H9 (cell line): ENCODE measurements around the gene HCRTR1. TPM values are rescaled to one million over a fixed set of nuclear protein-coding genes. Genes with fewer than 3 reads are reported as not detected.

Experiments used
- DNase-seq: peaks from one replicate; pipeline ENCODE4 v3.0.0-alpha.2; 2017
- H2AFZ ChIP-seq: one replicate; pipeline ENCODE4 v1.6.1; 2013; ENCODE audit warnings: mild to moderate bottlenecking, low read length, control low read depth, moderate library complexity
- H2AK5ac ChIP-seq: 2 replicates; pipeline ENCODE4 v1.6.1; 2013; ENCODE audit warnings: low read length, control low read depth, mixed read lengths; ENCODE audit not compliant: insufficient read length
- H2BK120ac ChIP-seq: one replicate; pipeline ENCODE4 v1.6.1; 2013; ENCODE audit warnings: low read depth, mild to moderate bottlenecking, low read length, control low read depth, inconsistent platforms; ENCODE audit not compliant: poor library complexity, severe bottlenecking
- H2BK12ac ChIP-seq: 2 replicates; pipeline ENCODE4 v1.6.1; 2013; ENCODE audit warnings: low read length, control low read depth, mixed read lengths, low read depth; ENCODE audit not compliant: insufficient read length
- H2BK15ac ChIP-seq: 2 replicates; pipeline ENCODE4 v1.6.1; 2013; ENCODE audit warnings: low read depth, low read length, control low read depth
- H2BK20ac ChIP-seq: one replicate; pipeline ENCODE4 v1.6.1; 2013; ENCODE audit warnings: low read depth, mild to moderate bottlenecking, low read length, control low read depth, inconsistent platforms; ENCODE audit not compliant: poor library complexity, severe bottlenecking
- H2BK5ac ChIP-seq: 2 replicates; pipeline ENCODE4 v1.6.1; 2013; ENCODE audit warnings: low read length, control low read depth, mixed read lengths; ENCODE audit not compliant: insufficient read length
- H3K14ac ChIP-seq: 2 replicates; pipeline ENCODE4 v1.6.1; 2013; ENCODE audit warnings: low read length, control low read depth; ENCODE audit not compliant: insufficient read depth
- H3K18ac ChIP-seq: 2 replicates; pipeline ENCODE4 v1.6.1; 2013; ENCODE audit warnings: low read depth, mild to moderate bottlenecking, mixed read lengths, low read length, control low read depth; ENCODE audit not compliant: insufficient read length
- H3K23ac ChIP-seq: 2 replicates; pipeline ENCODE4 v1.6.1; 2013; ENCODE audit warnings: low read length, control low read depth, mixed read lengths, low read depth; ENCODE audit not compliant: insufficient read length
- H3K23me2 ChIP-seq: 2 replicates; pipeline ENCODE4 v1.6.1; 2013; ENCODE audit warnings: low read depth, mild to moderate bottlenecking, mixed read lengths, low read length, control low read depth; ENCODE audit not compliant: insufficient read length, poor library complexity, severe bottlenecking
- H3K27ac ChIP-seq: 2 replicates; pipeline ENCODE4 v1.5.1; 2013; ENCODE audit warnings: low read length, control low read depth, mixed read lengths, low read depth; ENCODE audit not compliant: insufficient read length
- H3K27me3 ChIP-seq: 2 replicates; pipeline ENCODE4 v1.6.1; 2013; ENCODE audit warnings: low read length, control low read depth, inconsistent platforms; ENCODE audit not compliant: insufficient read depth
- H3K4ac ChIP-seq: 2 replicates; pipeline ENCODE4 v1.6.1; 2013; ENCODE audit warnings: low read depth, mild to moderate bottlenecking, control low read depth, inconsistent platforms, low read length, moderate library complexity
- H3K4me1 ChIP-seq: 2 replicates; pipeline ENCODE4 v1.6.1; 2013; ENCODE audit warnings: low read length, control low read depth, inconsistent platforms; ENCODE audit not compliant: insufficient read depth
- H3K4me2 ChIP-seq: 2 replicates; pipeline ENCODE4 v1.6.1; 2013; ENCODE audit warnings: low read length, control low read depth, mixed read lengths; ENCODE audit not compliant: insufficient read length, insufficient read depth
- H3K56ac ChIP-seq: 2 replicates; pipeline ENCODE4 v1.6.1; 2013; ENCODE audit warnings: low read depth, mild to moderate bottlenecking, mixed read lengths, low read length, control low read depth; ENCODE audit not compliant: insufficient read length
- H3K79me1 ChIP-seq: 2 replicates; pipeline ENCODE4 v1.6.1; 2013; ENCODE audit warnings: low read depth, mild to moderate bottlenecking, moderate library complexity, low read length, control low read depth, inconsistent platforms; ENCODE audit not compliant: insufficient read depth, poor library complexity, severe bottlenecking
- H3K79me2 ChIP-seq: 2 replicates; pipeline ENCODE4 v1.6.1; 2013; ENCODE audit warnings: low read length, control low read depth, inconsistent platforms; ENCODE audit not compliant: insufficient read depth
- H3K9ac ChIP-seq: 2 replicates; pipeline ENCODE4 v1.6.1; 2013; ENCODE audit warnings: low read length, control low read depth, mixed read lengths; ENCODE audit not compliant: insufficient read length; ENCODE audit errors: extremely low read depth
- H3K9me3 ChIP-seq: one replicate; pipeline ENCODE4 v1.6.1; 2013; ENCODE audit warnings: low read depth, low read length, inconsistent platforms; ENCODE audit not compliant: control insufficient read depth
- H3T11ph ChIP-seq: one replicate; pipeline ENCODE4 v1.6.1; 2013; ENCODE audit warnings: mild to moderate bottlenecking, low read length, control low read depth, inconsistent platforms
- H4K20me1 ChIP-seq: one replicate; pipeline ENCODE4 v1.6.1; 2013; ENCODE audit not compliant: control insufficient read depth, insufficient read length, insufficient read depth
- H4K5ac ChIP-seq: 2 replicates; pipeline ENCODE4 v1.6.1; 2013; ENCODE audit warnings: low read depth, mild to moderate bottlenecking, mixed read lengths, low read length, control low read depth; ENCODE audit not compliant: insufficient read length
- H4K8ac ChIP-seq: replicated peaks from 2 replicates; pipeline ENCODE4 v1.6.1; 2013; ENCODE audit warnings: low read length, control low read depth, mixed read lengths, low read depth; ENCODE audit not compliant: insufficient read length
- H4K91ac ChIP-seq: 2 replicates; pipeline ENCODE4 v1.6.1; 2013; ENCODE audit warnings: low read depth, mild to moderate bottlenecking, moderate library complexity, mixed read lengths, low read length, control low read depth; ENCODE audit not compliant: insufficient read length
- H3K27ac Mint-ChIP-seq, 3 experiments: 2 replicates in 2 of 3; 3 replicates in 1 of 3; pipeline ENCODE4 v1.8.0; 2020 to 2021; ENCODE audit warnings: mixed read lengths in 3 of 3, mild to moderate bottlenecking in 1 of 3, moderate library complexity in 1 of 3
- H3K27me3 Mint-ChIP-seq: 2 replicates; pipeline ENCODE4 v1.8.0; 2021; ENCODE audit warnings: low read depth, mild to moderate bottlenecking, moderate library complexity, mixed read lengths
- H3K36me3 Mint-ChIP-seq, 3 experiments: 2 replicates in 2 of 3; 3 replicates in 1 of 3; pipeline ENCODE4 v1.8.0; 2020 to 2021; ENCODE audit warnings: low read depth in 3 of 3, mixed read lengths in 3 of 3; ENCODE audit not compliant: insufficient read depth in 1 of 3
- H3K4me1 Mint-ChIP-seq, 2 experiments: 2 replicates each; pipeline ENCODE4 v1.8.0; 2020; ENCODE audit warnings: mixed read lengths in 2 of 2
- H3K4me3 Mint-ChIP-seq, 2 experiments: 2 replicates in 1 of 2; 3 replicates in 1 of 2; pipeline ENCODE4 v1.8.0; 2020 to 2021; ENCODE audit warnings: mild to moderate bottlenecking in 2 of 2, mixed read lengths in 2 of 2, moderate library complexity in 1 of 2
- H3K9me3 Mint-ChIP-seq, 2 experiments: 2 replicates in 1 of 2; 3 replicates in 1 of 2; pipeline ENCODE4 v1.8.0; 2020; ENCODE audit warnings: mild to moderate bottlenecking in 2 of 2, mixed read lengths in 2 of 2, moderate library complexity in 1 of 2
- CTCF ChIP-seq: fragments of 200-600 bp; sonication (generic); conservative IDR thresholded peaks from 3 replicates; pipeline ENCODE4 v1.8.0; 2021; ENCODE audit warnings: antibody characterized with exemption, mild to moderate bottlenecking
- WGBS: extraction: QIAGEN DNeasy Blood & Tissue Kit; methylation state at CpG from one replicate; pipeline ENCODE4 v1.1.7; 2013; ENCODE audit warnings: missing lambda C conversion rate, low lambda C conversion rate, mixed read lengths; ENCODE audit not compliant: insufficient read length; ENCODE audit errors: extremely low coverage; 5-methylcytosine and 5-hydroxymethylcytosine counted together
- total RNA-seq: library from RNA; stranded (reverse); gene quantifications from 2 replicates; pipeline ENCODE4 v1.2.1, GENCODE V29; 2021

The HCRTR1 gene
- total RNA-seq, 1 experiment from 2014 or later = not detected

- WGBS = no CpG with 5 or more reads among the region's 27 CpGs
- Histone ChIP-seq H3K9me3 (no peaks in the 10 kb centered on the region), H3K18ac (no peak overlapping the region), H2BK12ac (no peak overlapping the region), H2AFZ (no peak overlapping the region), H3K4me2 (peak overlapping the region; percentile 46), H2BK20ac (no peak overlapping the region), H3K56ac (no peak overlapping the region), H3T11ph (no peak overlapping the region), H3K9ac (no peak overlapping the region), H2BK120ac (no peak overlapping the region), H2BK15ac (no peak overlapping the region), H3K79me2 (no peaks in the 10 kb centered on the region), H3K4ac (no peak overlapping the region), H3K79me1 (no peaks in the 10 kb centered on the region), H3K14ac (no peak overlapping the region), H3K23me2 (no peaks in the 10 kb centered on the region), H3K23ac (no peak overlapping the region), H3K27me3 (no peaks in the 10 kb centered on the region), H4K91ac (no peak overlapping the region), H4K5ac (no peak overlapping the region), H3K27ac (no peak overlapping the region), H4K8ac (no peak overlapping the region), H2BK5ac (no peak overlapping the region), H4K20me1 (no peaks in the 10 kb centered on the region), H2AK5ac (no peak overlapping the region), H3K4me1 (peaks cover 7% of the 10 kb centered on the region; the same call in 1 of the 2 replicates)
- no peaks in the 10 kb centered on the region for H3K36me3 Mint-ChIP-seq
- peaks cover 23 to 37% of the 10 kb centered on the region in 2 experiments for H3K4me1 Mint-ChIP-seq
- no peak for DNase-seq
- no peak for TF ChIP-seq CTCF
- peak overlapping the region; percentile 30 to 77 for H3K4me3 Mint-ChIP-seq
- H3K9me3 Mint-ChIP-seq = no peaks in the 10 kb centered on the region
- H3K27ac Mint-ChIP-seq = peak overlapping the region in 1 of 3 experiments; percentile 74; a peak in 1 of 7 replicates
- H3K27me3 Mint-ChIP-seq = peaks cover 7% of the 10 kb centered on the region
Measured at GRCh38 chr1:31576743-31577455, 40.6 kb upstream of the HCRTR1 start.
